Uterus (tissue), 4 donors: ENCODE measurements around the gene EPHB3. TPM values are rescaled to one million over a fixed set of nuclear protein-coding genes. Genes with fewer than 3 reads are reported as not detected.
A peak's percentile ranks its signal among the peaks of the same experiment; 100 is the strongest.
"Not testable (repeated sequence)": the region's sequence is repeated elsewhere in the genome, so short reads cannot be mapped to it uniquely, and the experiment has no call there.

Source experiments
- DNase-seq, 2 donors: peaks; one replicate each; pipeline ENCODE4 v3.0.0-alpha.2; 2019 to 2020
- H3K27ac ChIP-seq, 2 donors: fragments of 200-600 bp; sonication (generic); 1 replicate in 1 of 2; 2 replicates in 1 of 2; pipeline ENCODE4 v1.5.1; 2016 to 2018
- H3K27me3 ChIP-seq, 2 donors: fragments of 200-600 bp; sonication (generic); one replicate each; pipeline ENCODE4 v1.5.1; 2018 to 2019; ENCODE audit warnings: control low read depth in 1 of 2
- H3K36me3 ChIP-seq, 2 donors: fragments of 200-600 bp; sonication (generic); one replicate each; pipeline ENCODE4 v1.5.1; 2019; ENCODE audit warnings: control low read depth in 1 of 2
- H3K4me1 ChIP-seq, 2 donors: fragments of 200-600 bp; sonication (generic); one replicate each; pipeline ENCODE4 v1.5.1; 2018 to 2019; ENCODE audit warnings: control low read depth in 1 of 2
- H3K4me3 ChIP-seq, 2 donors: fragments of 200-600 bp; sonication (generic); 1 replicate in 1 of 2; 2 replicates in 1 of 2; pipeline ENCODE4 v1.5.1; 2018 to 2019; ENCODE audit warnings: mild to moderate bottlenecking in 1 of 2
- H3K9me3 ChIP-seq, 2 donors: fragments of 200-600 bp; sonication (generic); one replicate each; pipeline ENCODE4 v1.5.1; 2019; ENCODE audit warnings: control low read depth in 1 of 2
- CTCF ChIP-seq, 4 experiments: fragments of 200-600 bp in 2 of 4; fragments of 450-650 bp in 2 of 4; sonication (generic) in 2 of 4; IDR thresholded peaks; one replicate each; pipeline ENCODE4 v1.5.1; 2016 to 2019; ENCODE audit warnings: antibody characterized with exemption in 4 of 4, mild to moderate bottlenecking in 2 of 4, moderate library complexity in 1 of 4
- POLR2A ChIP-seq, 2 donors: fragments of 450-650 bp; IDR thresholded peaks; one replicate each; pipeline ENCODE4 v1.6.1; 2016; ENCODE audit warnings: antibody characterized with exemption in 2 of 2, mild to moderate bottlenecking in 1 of 2, moderate library complexity in 1 of 2
- intact Hi-C: fragments of 100-400 bp; cut with DNase I; formaldehyde crosslinking; loops from one replicate; pipeline ENCODE4 v1.15.1; 2023; ENCODE audit warnings: low total_unique reads
- total RNA-seq, 4 donors: library from RNA; depleted of rRNA in 3 of 4; stranded (reverse); fragments of >200 nt in 3 of 4; gene quantifications; one replicate each; pipeline versions ENCODE4 v1.1.0 to v1.2.4, GENCODE V29; 2014 to 2023
- donor health status: DM: yes; HTN: yes; CAD: no.

Gene EPHB3
- total RNA-seq, 4 donors from 2014 or later = 2.0 to 70.2 (median 19.7) TPM

- Histone ChIP-seq H3K4me1 (no peaks in the 10 kb centered on the region), H3K36me3 (no peaks in the 10 kb centered on the region), H3K9me3 (no peaks in the 10 kb centered on the region), H3K27ac (peak overlapping the region; percentile 15 to 49), H3K4me3 (no peak overlapping the region), H3K27me3 (no peaks in the 10 kb centered on the region)
- peak; percentile 65 to 68 for DNase-seq
- intact Hi-C loops = no loop called here
- TF ChIP-seq POLR2A (IDR thresholded peaks at IDR 0.05) (no peak), CTCF (IDR thresholded peaks at IDR 0.05) (no peak)
Measured at GRCh38 chr3:184611607-184612281, 50.2 kb downstream of the EPHB3 start.

- intact Hi-C loops = no loop called here
- DNase-seq = no peak
Measured at GRCh38 chr3:184615396-184615795, 53.8 kb downstream of the EPHB3 start.

GRCh38 chr3:184616436-184616835 is 54.9 kb downstream of the EPHB3 start:
- TF ChIP-seq CTCF (IDR thresholded peaks at IDR 0.05) = no peak
- TF ChIP-seq POLR2A (IDR thresholded peaks at IDR 0.05) = no peak
- DNase-seq = no peak
- Histone ChIP-seq H3K9me3 (no peaks in the 10 kb centered on the region), H3K27me3 (no peaks in the 10 kb centered on the region), H3K36me3 (no peaks in the 10 kb centered on the region), H3K4me1 (peaks cover 6 to 10% of the 10 kb centered on the region in 2 donors), H3K27ac (no peak overlapping the region), H3K4me3 (no peak overlapping the region)
- intact Hi-C loops = no loop called here

More at GRCh38 chr3:184615396-184615795, 53.8 kb downstream of the EPHB3 start:
- H3K27me3 ChIP-seq = no peaks in the 10 kb centered on the region
- H3K4me3 ChIP-seq = no peak overlapping the region
- H3K4me1 ChIP-seq = peaks cover 6 to 10% of the 10 kb centered on the region in 2 donors
- no peaks in the 10 kb centered on the region for H3K36me3 ChIP-seq
- no peak overlapping the region for H3K27ac ChIP-seq
- TF ChIP-seq CTCF (IDR thresholded peaks at IDR 0.05) = no peak
- TF ChIP-seq POLR2A (IDR thresholded peaks at IDR 0.05) = no peak
- no peaks in the 10 kb centered on the region for H3K9me3 ChIP-seq

GRCh38 chr3:184617306-184617705 is 55.7 kb downstream of the EPHB3 start:
- intact Hi-C loops, H3K4me3 ChIP-seq, H3K9me3 ChIP-seq, H3K27ac ChIP-seq, H3K27me3 ChIP-seq, H3K36me3 ChIP-seq, DNase-seq: not testable (repeated sequence)
- H3K4me1 ChIP-seq = peaks cover 6 to 10% of the 10 kb centered on the region in 2 donors

- H3K4me3 ChIP-seq = no peak overlapping the region
- H3K9me3 ChIP-seq = no peaks in the 10 kb centered on the region
- no peak overlapping the region for H3K27ac ChIP-seq
- intact Hi-C loops = no loop called here
- H3K4me1 ChIP-seq = peaks cover 6 to 10% of the 10 kb centered on the region in 2 donors
- H3K36me3 ChIP-seq = no peaks in the 10 kb centered on the region
- no peak for DNase-seq
- no peaks in the 10 kb centered on the region for H3K27me3 ChIP-seq
- TF ChIP-seq POLR2A (IDR thresholded peaks at IDR 0.05) = no peak
- no peak for TF ChIP-seq CTCF (IDR thresholded peaks at IDR 0.05)
Measured at GRCh38 chr3:184618811-184619210, 57.2 kb downstream of the EPHB3 start.
